Stimulated activated CD8-positive, alpha-beta memory T cell treated with anti-CD3 and anti-CD28 coated beads, Interleukin-15, amount 100 ng/mL, for 4 hours (primary cell): ENCODE measurements around the gene NUMA1.

Source experiments
- DNase-seq, 2 donors: peaks; one replicate each; pipeline ENCODE4 v3.0.0-alpha.2; 2020; ENCODE audit warnings: low read depth in 2 of 2

NUMA1 gene

GRCh38 chr11:72067676-72068075 lies 12.7 kb downstream of the NUMA1 start:
- DNase-seq: no peak

- DNase-seq: no peak
Measured at GRCh38 chr11:72067266-72067665, 13.1 kb downstream of the NUMA1 start.

- no peak for DNase-seq
Measured at GRCh38 chr11:72066855-72067254, 13.5 kb downstream of the NUMA1 start.

- DNase-seq: no peak
Measured at GRCh38 chr11:72061739-72062396, 18.5 kb downstream of the NUMA1 start.

- no peak for DNase-seq
Measured at GRCh38 chr11:72058416-72059034, 21.8 kb downstream of the NUMA1 start.

GRCh38 chr11:72048766-72049460 lies 31.4 kb downstream of the NUMA1 start:
- no peak for DNase-seq

GRCh38 chr11:72045849-72046248 lies 34.5 kb downstream of the NUMA1 start:
- DNase-seq: no peak

- DNase-seq: no peak
Measured at GRCh38 chr11:72042064-72042745, 38.1 kb downstream of the NUMA1 start.

GRCh38 chr11:72041364-72042063 lies 38.8 kb downstream of the NUMA1 start:
- no peak for DNase-seq

GRCh38 chr11:72040491-72041363 lies 39.6 kb downstream of the NUMA1 start:
- peak; percentile 40 to 45 for DNase-seq

GRCh38 chr11:72039856-72040401 lies 40.4 kb downstream of the NUMA1 start:
- DNase-seq: no peak

GRCh38 chr11:72039031-72039855 lies 41.1 kb downstream of the NUMA1 start:
- no peak for DNase-seq

GRCh38 chr11:72038491-72038890 lies 41.9 kb downstream of the NUMA1 start:
- no peak for DNase-seq

- DNase-seq: no peak
Measured at GRCh38 chr11:72037554-72038311, 42.6 kb downstream of the NUMA1 start.

- no peak for DNase-seq
Measured at GRCh38 chr11:72036687-72037086, 43.7 kb downstream of the NUMA1 start.

GRCh38 chr11:72030472-72031045 lies 49.8 kb downstream of the NUMA1 start:
- no peak for DNase-seq

- DNase-seq: no peak
Measured at GRCh38 chr11:72026090-72026489, 54.3 kb downstream of the NUMA1 start.

GRCh38 chr11:72024069-72024754 lies 56.1 kb downstream of the NUMA1 start:
- no peak for DNase-seq
